ENCODE data around the gene EFCAB6. TPM values are rescaled to one million over a fixed set of nuclear protein-coding genes. Genes with fewer than 3 reads are reported as not detected.

Gene EFCAB6
- total and polyA plus RNA-seq, 2 of the 4 experiments (the other 2 are of a cell fraction) = 0.44 to 1.1 TPM

GRCh38 chr22:43733138-43733537, 79.0 kb downstream of the EFCAB6 start:
- Histone ChIP-seq H2AK5ac (ENCODE audit: low read depth, low read length) (no peak overlapping the region), H2BK15ac (ENCODE audit: low read depth, low read length) (no peak overlapping the region), H3K4me1 (ENCODE audit: control insufficient read depth, insufficient read depth, low read length) (no peaks in the 10 kb centered on the region), H3K79me1 (ENCODE audit: low read depth in 1 of 2, low read length in 2 of 2) (no peaks in the 10 kb centered on the region), H3K4ac (ENCODE audit: low read depth, low read length) (no peak overlapping the region), H3K27ac (ENCODE audit: insufficient read depth, low read length) (no peak overlapping the region), H4K91ac (ENCODE audit: insufficient read depth, low read depth, low read length) (no peak overlapping the region), H3K14ac (replicated peaks; ENCODE audit: low read depth, low read length) (no peak overlapping the region), H4K20me1 (ENCODE audit: insufficient read depth, low read length) (no peaks in the 10 kb centered on the region), H3K56ac (ENCODE audit: extremely low read depth, insufficient read depth, low read length) (no peak overlapping the region), H3K36me3 (ENCODE audit: control insufficient read depth, insufficient read depth, low read length) (no peaks in the 10 kb centered on the region), H2BK5ac (ENCODE audit: low read depth, low read length, poor library complexity, severe bottlenecking) (no peak overlapping the region), H2AK9ac (replicated peaks; ENCODE audit: low read depth, low read length, poor library complexity) (no peak overlapping the region), H4K8ac (ENCODE audit: low read depth in 2 of 2, low read length in 2 of 2) (no peak overlapping the region), H2BK120ac (ENCODE audit: low read depth, low read length) (no peak overlapping the region), H3K4me3 (ENCODE audit: insufficient read depth, low read depth, low read length) (no peak overlapping the region), H3K9ac (ENCODE audit: low read depth, low read length) (no peak overlapping the region), H2BK20ac (ENCODE audit: low read depth, low read length) (no peak overlapping the region), H3K18ac (ENCODE audit: low read depth, low read length) (no peak overlapping the region), H4K5ac (ENCODE audit: low read depth, low read length) (no peak overlapping the region), H3K23ac (ENCODE audit: low read depth, low read length) (no peak overlapping the region), H3K27me3 (ENCODE audit: control insufficient read depth, insufficient read depth, low read length) (no peaks in the 10 kb centered on the region; the same call in 1 of the 2 replicates), H3K9me3 (ENCODE audit: control insufficient read depth, insufficient read depth, low read length) (no peaks in the 10 kb centered on the region), H3K9me1 (ENCODE audit: insufficient read depth, low read length) (no peaks in the 10 kb centered on the region), H2AFZ (replicated peaks; ENCODE audit: low read length, poor library complexity) (no peak overlapping the region), H3K4me2 (ENCODE audit: low read depth, low read length) (no peak overlapping the region)
- ChIA-PET CTCF (no interaction called here), POLR2A (ENCODE audit: unreplicated experiment) (no interaction called here)
- BruUV-seq (replicated peaks) = no TSS peak
- intact Hi-C loops (cut with micrococcal nuclease) (no loop called here), dilution Hi-C loops (cut with HindIII; ENCODE audit: low sequenced_read_pairs, unreplicated experiment) (no loop called here), in situ Hi-C loops (cut with MboI; ENCODE audit: low sequenced_read_pairs) (no loop called here)
- DNase-seq (no peak), ATAC-seq (ENCODE audit: low read depth) (no peak)
- no CpG with 5 or more reads among the region's 2 CpGs for WGBS, 2 experiments (ENCODE audit: extremely low coverage in 2 of 2, insufficient read length in 1 of 2)
- TF ChIP-seq RAD21 (IDR thresholded peaks at IDR 0.05; ENCODE audit: low read length) (no peak), BHLHE40 (IDR thresholded peaks at IDR 0.05; ENCODE audit: low read depth, low read length) (no peak), ELK1 (IDR thresholded peaks at IDR 0.05; ENCODE audit: borderline replicate concordance, low read depth, low read length) (no peak), CEBPB (IDR thresholded peaks at IDR 0.05; ENCODE audit: low read depth, low read length) (no peak), MAFK (IDR thresholded peaks at IDR 0.05; ENCODE audit: low read depth, low read length) (no peak), CHD1 (IDR thresholded peaks at IDR 0.05; ENCODE audit: low read depth, low read length) (no peak), SMC3 (IDR thresholded peaks at IDR 0.05; ENCODE audit: low read depth, low read length) (no peak), POLR2A (IDR thresholded peaks at IDR 0.05; ENCODE audit: low read depth, low read length) (no peak), NFE2L2 (IDR thresholded peaks at IDR 0.05; ENCODE audit: low read depth, low read length) (no peak), RCOR1 (IDR thresholded peaks at IDR 0.05; ENCODE audit: insufficient replicate concordance, low read length) (no peak), FOS (IDR thresholded peaks at IDR 0.05; ENCODE audit: low read depth, low read length) (no peak), RFX5 (IDR thresholded peaks at IDR 0.05; ENCODE audit: low read depth, low read length) (no peak), MAZ (IDR thresholded peaks at IDR 0.05; ENCODE audit: borderline replicate concordance, low read depth, low read length) (no peak), USF2 (IDR thresholded peaks at IDR 0.05; ENCODE audit: low read depth, low read length) (no peak), CTCF (conservative IDR thresholded peaks at IDR 0.05; ENCODE audit: low read depth, low read length) (no peak), MXI1 (IDR thresholded peaks at IDR 0.05; ENCODE audit: borderline replicate concordance, low read depth, low read length) (no peak)
